H9 (cell line): ENCODE results near the gene PKD1. TPM values are rescaled to one million over a fixed set of nuclear protein-coding genes. Genes with fewer than 3 reads are reported as not detected.
A peak's percentile ranks its signal among the peaks of the same experiment; 100 is the strongest.
"Not testable (repeated sequence)": the region's sequence is repeated elsewhere in the genome, so short reads cannot be mapped to it uniquely, and the experiment has no call there.

ENCODE experiments used
- DNase-seq: peaks from one replicate; pipeline ENCODE4 v3.0.0-alpha.2; 2017
- H2AFZ ChIP-seq: one replicate; pipeline ENCODE4 v1.6.1; 2013; ENCODE audit warnings: mild to moderate bottlenecking, low read length, control low read depth, moderate library complexity
- H2AK5ac ChIP-seq: 2 replicates; pipeline ENCODE4 v1.6.1; 2013; ENCODE audit warnings: low read length, control low read depth, mixed read lengths; ENCODE audit not compliant: insufficient read length
- H2BK120ac ChIP-seq: one replicate; pipeline ENCODE4 v1.6.1; 2013; ENCODE audit warnings: low read depth, mild to moderate bottlenecking, low read length, control low read depth, inconsistent platforms; ENCODE audit not compliant: poor library complexity, severe bottlenecking
- H2BK12ac ChIP-seq: 2 replicates; pipeline ENCODE4 v1.6.1; 2013; ENCODE audit warnings: low read length, control low read depth, mixed read lengths, low read depth; ENCODE audit not compliant: insufficient read length
- H2BK15ac ChIP-seq: 2 replicates; pipeline ENCODE4 v1.6.1; 2013; ENCODE audit warnings: low read depth, low read length, control low read depth
- H2BK20ac ChIP-seq: one replicate; pipeline ENCODE4 v1.6.1; 2013; ENCODE audit warnings: low read depth, mild to moderate bottlenecking, low read length, control low read depth, inconsistent platforms; ENCODE audit not compliant: poor library complexity, severe bottlenecking
- H2BK5ac ChIP-seq: 2 replicates; pipeline ENCODE4 v1.6.1; 2013; ENCODE audit warnings: low read length, control low read depth, mixed read lengths; ENCODE audit not compliant: insufficient read length
- H3K14ac ChIP-seq: 2 replicates; pipeline ENCODE4 v1.6.1; 2013; ENCODE audit warnings: low read length, control low read depth; ENCODE audit not compliant: insufficient read depth
- H3K18ac ChIP-seq: 2 replicates; pipeline ENCODE4 v1.6.1; 2013; ENCODE audit warnings: low read depth, mild to moderate bottlenecking, mixed read lengths, low read length, control low read depth; ENCODE audit not compliant: insufficient read length
- H3K23ac ChIP-seq: 2 replicates; pipeline ENCODE4 v1.6.1; 2013; ENCODE audit warnings: low read length, control low read depth, mixed read lengths, low read depth; ENCODE audit not compliant: insufficient read length
- H3K23me2 ChIP-seq: 2 replicates; pipeline ENCODE4 v1.6.1; 2013; ENCODE audit warnings: low read depth, mild to moderate bottlenecking, mixed read lengths, low read length, control low read depth; ENCODE audit not compliant: insufficient read length, poor library complexity, severe bottlenecking
- H3K27ac ChIP-seq: 2 replicates; pipeline ENCODE4 v1.5.1; 2013; ENCODE audit warnings: low read length, control low read depth, mixed read lengths, low read depth; ENCODE audit not compliant: insufficient read length
- H3K27me3 ChIP-seq: 2 replicates; pipeline ENCODE4 v1.6.1; 2013; ENCODE audit warnings: low read length, control low read depth, inconsistent platforms; ENCODE audit not compliant: insufficient read depth
- H3K4ac ChIP-seq: 2 replicates; pipeline ENCODE4 v1.6.1; 2013; ENCODE audit warnings: low read depth, mild to moderate bottlenecking, control low read depth, inconsistent platforms, low read length, moderate library complexity
- H3K4me1 ChIP-seq: 2 replicates; pipeline ENCODE4 v1.6.1; 2013; ENCODE audit warnings: low read length, control low read depth, inconsistent platforms; ENCODE audit not compliant: insufficient read depth
- H3K4me2 ChIP-seq: 2 replicates; pipeline ENCODE4 v1.6.1; 2013; ENCODE audit warnings: low read length, control low read depth, mixed read lengths; ENCODE audit not compliant: insufficient read length, insufficient read depth
- H3K56ac ChIP-seq: 2 replicates; pipeline ENCODE4 v1.6.1; 2013; ENCODE audit warnings: low read depth, mild to moderate bottlenecking, mixed read lengths, low read length, control low read depth; ENCODE audit not compliant: insufficient read length
- H3K79me1 ChIP-seq: 2 replicates; pipeline ENCODE4 v1.6.1; 2013; ENCODE audit warnings: low read depth, mild to moderate bottlenecking, moderate library complexity, low read length, control low read depth, inconsistent platforms; ENCODE audit not compliant: insufficient read depth, poor library complexity, severe bottlenecking
- H3K79me2 ChIP-seq: 2 replicates; pipeline ENCODE4 v1.6.1; 2013; ENCODE audit warnings: low read length, control low read depth, inconsistent platforms; ENCODE audit not compliant: insufficient read depth
- H3K9ac ChIP-seq: 2 replicates; pipeline ENCODE4 v1.6.1; 2013; ENCODE audit warnings: low read length, control low read depth, mixed read lengths; ENCODE audit not compliant: insufficient read length; ENCODE audit errors: extremely low read depth
- H3K9me3 ChIP-seq: one replicate; pipeline ENCODE4 v1.6.1; 2013; ENCODE audit warnings: low read depth, low read length, inconsistent platforms; ENCODE audit not compliant: control insufficient read depth
- H3T11ph ChIP-seq: one replicate; pipeline ENCODE4 v1.6.1; 2013; ENCODE audit warnings: mild to moderate bottlenecking, low read length, control low read depth, inconsistent platforms
- H4K20me1 ChIP-seq: one replicate; pipeline ENCODE4 v1.6.1; 2013; ENCODE audit not compliant: control insufficient read depth, insufficient read length, insufficient read depth
- H4K5ac ChIP-seq: 2 replicates; pipeline ENCODE4 v1.6.1; 2013; ENCODE audit warnings: low read depth, mild to moderate bottlenecking, mixed read lengths, low read length, control low read depth; ENCODE audit not compliant: insufficient read length
- H4K8ac ChIP-seq: replicated peaks from 2 replicates; pipeline ENCODE4 v1.6.1; 2013; ENCODE audit warnings: low read length, control low read depth, mixed read lengths, low read depth; ENCODE audit not compliant: insufficient read length
- H4K91ac ChIP-seq: 2 replicates; pipeline ENCODE4 v1.6.1; 2013; ENCODE audit warnings: low read depth, mild to moderate bottlenecking, moderate library complexity, mixed read lengths, low read length, control low read depth; ENCODE audit not compliant: insufficient read length
- H3K27ac Mint-ChIP-seq, 3 experiments: 2 replicates in 2 of 3; 3 replicates in 1 of 3; pipeline ENCODE4 v1.8.0; 2020 to 2021; ENCODE audit warnings: mixed read lengths in 3 of 3, mild to moderate bottlenecking in 1 of 3, moderate library complexity in 1 of 3
- H3K27me3 Mint-ChIP-seq: 2 replicates; pipeline ENCODE4 v1.8.0; 2021; ENCODE audit warnings: low read depth, mild to moderate bottlenecking, moderate library complexity, mixed read lengths
- H3K36me3 Mint-ChIP-seq, 3 experiments: 2 replicates in 2 of 3; 3 replicates in 1 of 3; pipeline ENCODE4 v1.8.0; 2020 to 2021; ENCODE audit warnings: low read depth in 3 of 3, mixed read lengths in 3 of 3; ENCODE audit not compliant: insufficient read depth in 1 of 3
- H3K4me1 Mint-ChIP-seq, 2 experiments: 2 replicates each; pipeline ENCODE4 v1.8.0; 2020; ENCODE audit warnings: mixed read lengths in 2 of 2
- H3K4me3 Mint-ChIP-seq, 2 experiments: 2 replicates in 1 of 2; 3 replicates in 1 of 2; pipeline ENCODE4 v1.8.0; 2020 to 2021; ENCODE audit warnings: mild to moderate bottlenecking in 2 of 2, mixed read lengths in 2 of 2, moderate library complexity in 1 of 2
- H3K9me3 Mint-ChIP-seq, 2 experiments: 2 replicates in 1 of 2; 3 replicates in 1 of 2; pipeline ENCODE4 v1.8.0; 2020; ENCODE audit warnings: mild to moderate bottlenecking in 2 of 2, mixed read lengths in 2 of 2, moderate library complexity in 1 of 2
- WGBS: extraction: QIAGEN DNeasy Blood & Tissue Kit; methylation state at CpG from one replicate; pipeline ENCODE4 v1.1.7; 2013; ENCODE audit warnings: missing lambda C conversion rate, low lambda C conversion rate, mixed read lengths; ENCODE audit not compliant: insufficient read length; ENCODE audit errors: extremely low coverage; 5-methylcytosine and 5-hydroxymethylcytosine counted together
- total RNA-seq: library from RNA; stranded (reverse); gene quantifications from 2 replicates; pipeline ENCODE4 v1.2.1, GENCODE V29; 2021

PKD1 gene
- total RNA-seq, 1 experiment from 2014 or later: 88.0 TPM

DNA sequence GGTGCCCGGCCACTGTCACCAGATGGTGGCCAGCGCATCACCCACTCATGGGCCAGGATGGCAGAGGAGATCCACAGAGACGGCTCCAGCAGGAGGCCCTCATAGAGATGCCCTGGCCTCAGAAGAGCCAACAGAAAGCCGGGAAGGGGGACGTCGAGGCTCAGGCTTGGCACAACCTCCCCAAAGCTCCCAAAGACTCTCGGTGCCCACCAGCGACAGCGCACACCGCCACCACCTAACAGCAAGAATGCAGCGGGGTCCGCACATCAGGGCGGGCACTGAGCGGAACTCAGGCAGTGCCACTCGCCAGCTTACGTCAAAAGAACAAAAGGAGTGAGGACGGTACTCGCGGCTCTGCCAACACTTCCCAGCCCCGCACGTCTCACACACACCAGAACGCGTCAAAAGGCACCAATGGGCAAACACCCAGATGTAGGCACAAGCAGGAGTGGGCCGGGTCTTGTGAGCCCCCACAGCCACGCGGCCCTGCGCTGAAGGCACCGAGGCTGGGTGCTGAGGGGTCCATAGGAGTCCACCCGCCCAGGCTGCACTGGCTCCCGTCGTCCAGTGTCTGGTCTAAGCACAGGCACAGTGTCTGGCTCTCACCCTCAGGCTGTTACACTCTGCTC is 8.7 kb downstream of the PKD1 start:
- DNase-seq, H3K9me3 ChIP-seq, H4K20me1 ChIP-seq, H2BK120ac ChIP-seq, H2AFZ ChIP-seq, H3K27me3 Mint-ChIP-seq, H3K79me2 ChIP-seq, H3K9me3 Mint-ChIP-seq, H3K4me2 ChIP-seq, H2BK20ac ChIP-seq, H3K27me3 ChIP-seq, H4K8ac ChIP-seq, H3K9ac ChIP-seq, H3K4ac ChIP-seq, H3K4me1 ChIP-seq, H3K27ac ChIP-seq, H4K5ac ChIP-seq, H3K14ac ChIP-seq, H3T11ph ChIP-seq, H3K23ac ChIP-seq, H2BK15ac ChIP-seq, H3K36me3 Mint-ChIP-seq, H2BK12ac ChIP-seq, H2AK5ac ChIP-seq, H3K23me2 ChIP-seq, H2BK5ac ChIP-seq, H3K18ac ChIP-seq, H4K91ac ChIP-seq, H3K79me1 ChIP-seq, H3K56ac ChIP-seq: not testable (repeated sequence)
- WGBS: no CpG with 5 or more reads among the region's 31 CpGs
- Mint-ChIP-seq H3K27ac (peak overlapping the region in 2 of 3 experiments; percentile 34 to 90; a peak in 2 of 7 replicates), H3K4me3 (peak overlapping the region in 1 of 2 experiments; percentile 60; a peak in 2 of 5 replicates), H3K4me1 (peaks cover 20 to 25% of the 10 kb centered on the region in 2 experiments)

DNA sequence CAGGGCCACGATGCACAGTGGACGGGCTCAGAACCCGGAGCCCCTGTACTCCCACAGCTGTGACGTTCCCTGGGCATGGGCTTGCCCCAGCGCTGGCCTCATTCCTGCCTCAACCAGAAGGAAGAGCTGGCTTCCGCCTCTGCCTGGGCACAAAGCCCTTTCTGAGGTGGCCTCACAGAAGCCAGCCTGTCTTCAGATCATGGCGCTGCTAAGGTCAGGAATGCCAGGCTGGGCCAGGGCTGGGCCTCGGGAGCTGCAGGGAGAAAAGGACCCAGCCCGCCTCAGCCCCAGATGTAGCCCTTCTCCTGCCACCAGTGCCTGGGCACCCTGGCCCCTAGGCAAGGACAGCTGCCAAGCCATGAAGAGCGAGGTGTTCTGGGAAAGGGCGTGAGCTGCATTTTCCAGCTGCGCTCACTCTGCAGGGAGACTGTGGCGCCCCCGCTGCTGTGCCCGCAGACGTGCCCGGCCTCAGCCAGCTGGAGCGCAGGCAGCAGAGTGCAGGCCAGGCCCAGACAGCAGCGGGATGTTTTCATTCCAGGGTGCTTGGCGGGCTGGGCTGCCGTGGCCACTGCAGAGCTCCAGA is 9.4 kb downstream of the PKD1 start:
- not testable (repeated sequence) for H2BK15ac ChIP-seq

More for the DNA sequence above, 9.4 kb downstream of the PKD1 start:
- H3K79me2 ChIP-seq, H3K27me3 ChIP-seq, H2AFZ ChIP-seq, H3K56ac ChIP-seq, H2AK5ac ChIP-seq, H3K23me2 ChIP-seq, H3K27me3 Mint-ChIP-seq, H3T11ph ChIP-seq, H3K79me1 ChIP-seq, H2BK5ac ChIP-seq, H4K5ac ChIP-seq, H4K20me1 ChIP-seq, H3K9ac ChIP-seq, H3K4ac ChIP-seq, DNase-seq, H4K91ac ChIP-seq, H2BK20ac ChIP-seq, H3K27ac Mint-ChIP-seq, H3K9me3 Mint-ChIP-seq, H3K9me3 ChIP-seq, H3K23ac ChIP-seq, H2BK120ac ChIP-seq, H3K4me1 ChIP-seq, H3K36me3 Mint-ChIP-seq, H3K14ac ChIP-seq, H3K18ac ChIP-seq, H2BK12ac ChIP-seq, H4K8ac ChIP-seq, H3K4me2 ChIP-seq, H3K27ac ChIP-seq: not testable (repeated sequence)
- Mint-ChIP-seq H3K4me3 (peak overlapping the region in 1 of 2 experiments; percentile 25; a peak in 1 of 5 replicates), H3K4me1 (peaks cover 20 to 25% of the 10 kb centered on the region in 2 experiments)
- WGBS: no CpG with 5 or more reads among the region's 21 CpGs
